ENCODE data around the gene TMEM108. TPM values are rescaled to one million over a fixed set of nuclear protein-coding genes. Genes with fewer than 3 reads are reported as not detected.

TMEM108 gene
- total and polyA plus RNA-seq, 9 donors = under 0.01 to 4.2 (median 0.46) TPM; not detected in 2

DNA sequence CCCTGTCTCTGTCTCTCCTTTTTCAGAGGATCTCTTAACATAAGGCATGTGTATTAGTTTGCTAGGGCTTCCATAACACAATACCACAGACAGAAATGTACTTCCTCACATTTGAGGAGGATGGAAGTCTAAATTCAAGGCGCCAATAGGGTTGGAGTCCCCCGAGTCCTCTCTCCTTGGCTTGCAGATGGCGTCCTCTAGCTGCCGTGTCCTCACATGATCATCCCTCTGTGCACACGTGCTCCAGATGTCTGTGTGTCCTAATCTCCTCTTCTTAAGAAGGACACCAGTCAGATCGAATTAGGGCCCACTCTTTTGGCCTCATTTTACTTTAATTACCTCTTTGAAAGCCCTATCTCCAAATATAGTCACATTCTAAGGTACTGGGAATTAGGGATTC lies 338.6 kb downstream of the TMEM108 start:
- H3K4me3 ChIP-seq = no peak overlapping the region
- intact Hi-C loops (cut with DNase I) = no loop called here
- TF ChIP-seq EP300 (IDR thresholded peaks at IDR 0.05) (no peak), POLR2A (IDR thresholded peaks at IDR 0.05) (no peak)
- TF ChIP-seq, protein P1, sequence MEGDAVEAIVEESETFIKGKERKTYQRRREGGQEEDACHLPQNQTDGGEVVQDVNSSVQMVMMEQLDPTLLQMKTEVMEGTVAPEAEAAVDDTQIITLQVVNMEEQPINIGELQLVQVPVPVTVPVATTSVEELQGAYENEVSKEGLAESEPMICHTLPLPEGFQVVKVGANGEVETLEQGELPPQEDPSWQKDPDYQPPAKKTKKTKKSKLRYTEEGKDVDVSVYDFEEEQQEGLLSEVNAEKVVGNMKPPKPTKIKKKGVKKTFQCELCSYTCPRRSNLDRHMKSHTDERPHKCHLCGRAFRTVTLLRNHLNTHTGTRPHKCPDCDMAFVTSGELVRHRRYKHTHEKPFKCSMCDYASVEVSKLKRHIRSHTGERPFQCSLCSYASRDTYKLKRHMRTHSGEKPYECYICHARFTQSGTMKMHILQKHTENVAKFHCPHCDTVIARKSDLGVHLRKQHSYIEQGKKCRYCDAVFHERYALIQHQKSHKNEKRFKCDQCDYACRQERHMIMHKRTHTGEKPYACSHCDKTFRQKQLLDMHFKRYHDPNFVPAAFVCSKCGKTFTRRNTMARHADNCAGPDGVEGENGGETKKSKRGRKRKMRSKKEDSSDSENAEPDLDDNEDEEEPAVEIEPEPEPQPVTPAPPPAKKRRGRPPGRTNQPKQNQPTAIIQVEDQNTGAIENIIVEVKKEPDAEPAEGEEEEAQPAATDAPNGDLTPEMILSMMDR (IDR thresholded peaks at IDR 0.05) = no peak
- H3K27ac ChIP-seq = no peak overlapping the region
- H3K9me3 ChIP-seq = no peaks in the 10 kb centered on the region
- no peaks in the 10 kb centered on the region for H3K36me3 ChIP-seq
- no peaks in the 10 kb centered on the region for H3K27me3 ChIP-seq
- DNase-seq = no peak
- WGBS, 3 donors = 71 to 81% (median 76%) methylated on average over 6 of the region's 6 CpGs
- no peaks in the 10 kb centered on the region for H3K4me1 ChIP-seq (ENCODE audit: insufficient read depth)

DNA sequence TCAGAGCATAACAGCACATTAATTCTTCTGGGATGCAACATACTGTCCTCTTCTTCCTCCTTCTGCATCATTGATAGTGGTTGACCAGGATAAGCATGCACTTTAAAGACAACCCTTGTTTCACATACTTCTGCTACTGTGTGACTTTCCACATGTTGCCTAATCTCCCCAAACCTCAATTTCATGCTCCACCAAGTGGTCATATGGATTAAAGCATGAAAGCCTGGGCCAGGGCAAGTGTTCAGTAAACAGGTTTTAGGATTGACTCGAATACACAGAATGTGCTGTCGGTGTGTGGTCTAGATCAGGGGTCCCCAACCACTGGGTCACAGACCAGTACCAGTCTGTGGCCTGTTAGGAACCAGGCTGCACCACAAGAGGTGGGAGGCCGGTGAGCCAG lies 339.2 kb downstream of the TMEM108 start:
- TF ChIP-seq, protein P1 (IDR thresholded peaks at IDR 0.05) = no peak
- TF ChIP-seq POLR2A (IDR thresholded peaks at IDR 0.05) = no peak
- TF ChIP-seq EP300 (IDR thresholded peaks at IDR 0.05) = no peak
- Histone ChIP-seq H3K27me3 (no peaks in the 10 kb centered on the region), H3K4me3 (no peak overlapping the region), H3K9me3 (no peaks in the 10 kb centered on the region), H3K36me3 (no peaks in the 10 kb centered on the region), H3K27ac (no peak overlapping the region), H3K4me1 (ENCODE audit: insufficient read depth) (no peaks in the 10 kb centered on the region)
- 62 to 74% (median 63%) methylated on average over 3 of the region's 3 CpGs for WGBS, 3 donors
- intact Hi-C loops (cut with DNase I) = no loop called here
- no peak for DNase-seq

DNA sequence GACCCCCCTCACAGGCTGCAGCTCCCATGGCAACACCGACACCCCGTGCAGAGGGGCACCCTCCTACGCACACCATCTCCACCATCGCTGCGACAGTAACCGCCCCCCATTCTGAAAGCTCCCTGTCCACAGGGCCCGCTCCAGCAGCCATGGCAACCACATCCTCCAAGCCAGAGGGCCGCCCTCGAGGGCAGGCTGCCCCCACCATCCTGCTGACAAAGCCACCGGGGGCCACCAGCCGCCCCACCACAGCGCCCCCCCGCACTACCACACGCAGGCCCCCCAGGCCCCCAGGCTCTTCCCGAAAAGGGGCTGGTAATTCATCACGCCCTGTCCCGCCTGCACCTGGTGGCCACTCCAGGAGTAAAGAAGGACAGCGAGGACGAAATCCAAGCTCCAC lies 341.7 kb downstream of the TMEM108 start:
- Histone ChIP-seq H3K27me3 (no peaks in the 10 kb centered on the region), H3K27ac (no peak overlapping the region), H3K36me3 (no peaks in the 10 kb centered on the region), H3K9me3 (no peaks in the 10 kb centered on the region), H3K4me1 (ENCODE audit: insufficient read depth) (peaks cover 2% of the 10 kb centered on the region), H3K4me3 (no peak overlapping the region)
- 93 to 94% (median 94%) methylated on average over 19 of the region's 19 CpGs for WGBS, 3 donors
- TF ChIP-seq, protein P1 (IDR thresholded peaks at IDR 0.05) = no peak
- DNase-seq = no peak
- intact Hi-C loops (cut with DNase I) = no loop called here

DNA sequence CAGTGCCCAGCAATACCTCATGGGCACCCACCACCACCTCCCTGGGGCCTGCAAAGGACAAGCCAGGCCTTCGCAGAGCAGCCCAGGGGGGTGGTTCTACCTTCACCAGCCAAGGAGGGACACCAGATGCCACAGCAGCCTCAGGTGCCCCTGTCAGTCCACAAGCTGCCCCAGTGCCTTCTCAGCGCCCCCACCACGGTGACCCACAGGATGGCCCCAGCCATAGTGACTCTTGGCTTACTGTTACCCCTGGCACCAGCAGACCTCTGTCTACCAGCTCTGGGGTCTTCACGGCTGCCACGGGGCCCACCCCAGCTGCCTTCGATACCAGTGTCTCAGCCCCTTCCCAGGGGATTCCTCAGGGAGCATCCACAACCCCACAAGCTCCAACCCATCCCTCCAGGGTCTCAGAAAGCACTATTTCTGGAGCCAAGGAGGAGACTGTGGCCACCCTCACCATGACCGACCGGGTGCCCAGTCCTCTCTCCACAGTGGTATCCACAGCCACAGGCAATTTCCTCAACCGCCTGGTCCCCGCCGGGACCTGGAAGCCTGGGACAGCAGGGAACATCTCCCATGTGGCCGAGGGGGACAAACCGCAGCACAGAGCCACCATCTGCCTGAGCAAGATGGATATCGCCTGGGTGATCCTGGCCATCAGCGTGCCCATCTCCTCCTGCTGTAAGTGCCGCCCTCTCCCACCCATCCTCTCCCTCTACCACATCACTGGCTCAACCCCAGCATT lies 342.5 kb downstream of the TMEM108 start:
- intact Hi-C loops (cut with DNase I) = no loop called here
- no peak overlapping the region for H3K27ac ChIP-seq
- no peaks in the 10 kb centered on the region for H3K9me3 ChIP-seq
- H3K27me3 ChIP-seq = no peaks in the 10 kb centered on the region
- TF ChIP-seq EP300 (IDR thresholded peaks at IDR 0.05) (no peak), POLR2A (IDR thresholded peaks at IDR 0.05) (no peak)
- TF ChIP-seq, protein P1 (IDR thresholded peaks at IDR 0.05) = no peak
- H3K4me3 ChIP-seq = no peak overlapping the region
- peaks cover 2% of the 10 kb centered on the region for H3K4me1 ChIP-seq (ENCODE audit: insufficient read depth)
- WGBS, 3 donors = 95 to 97% (median 95%) methylated on average over 16 of the region's 16 CpGs
- DNase-seq = no peak
- H3K36me3 ChIP-seq = no peaks in the 10 kb centered on the region
